ENCODE results near the gene SHROOM4.

SHROOM4 gene

GRCh38 chrX:50617183-50617582 lies 196.8 kb downstream of the SHROOM4 start:
- no peaks in the 10 kb centered on the region for H3K36me3 ChIP-seq (ENCODE audit: control insufficient read depth, insufficient read depth, low read length)
- no peak overlapping the region for H3K9ac ChIP-seq (ENCODE audit: low read depth, low read length)
- H3K4me3 ChIP-seq (ENCODE audit: low read depth, low read length): no peak overlapping the region
- no peaks in the 10 kb centered on the region for H3K27me3 ChIP-seq (ENCODE audit: control insufficient read depth, insufficient read depth, low read length)
- no peak overlapping the region for H3K27ac ChIP-seq (ENCODE audit: low read depth, low read length)
- no peaks in the 10 kb centered on the region for H3K9me3 ChIP-seq (ENCODE audit: control insufficient read depth, insufficient read depth, low read length)
- H3K4me1 ChIP-seq (ENCODE audit: control insufficient read depth, insufficient read depth, low read length): peaks cover 46% of the 10 kb centered on the region

GRCh38 chrX:50615570-50616158 lies 198.3 kb downstream of the SHROOM4 start:
- Histone ChIP-seq H3K4me1 (ENCODE audit: control insufficient read depth, insufficient read depth, low read length) (peaks cover 46% of the 10 kb centered on the region), H3K27me3 (ENCODE audit: control insufficient read depth, insufficient read depth, low read length) (no peaks in the 10 kb centered on the region), H3K9ac (ENCODE audit: low read depth, low read length) (no peak overlapping the region), H3K36me3 (ENCODE audit: control insufficient read depth, insufficient read depth, low read length) (no peaks in the 10 kb centered on the region), H3K27ac (ENCODE audit: low read depth, low read length) (peak overlapping the region; percentile 52), H3K4me3 (ENCODE audit: low read depth, low read length) (no peak overlapping the region), H3K9me3 (ENCODE audit: control insufficient read depth, insufficient read depth, low read length) (no peaks in the 10 kb centered on the region)

DNA sequence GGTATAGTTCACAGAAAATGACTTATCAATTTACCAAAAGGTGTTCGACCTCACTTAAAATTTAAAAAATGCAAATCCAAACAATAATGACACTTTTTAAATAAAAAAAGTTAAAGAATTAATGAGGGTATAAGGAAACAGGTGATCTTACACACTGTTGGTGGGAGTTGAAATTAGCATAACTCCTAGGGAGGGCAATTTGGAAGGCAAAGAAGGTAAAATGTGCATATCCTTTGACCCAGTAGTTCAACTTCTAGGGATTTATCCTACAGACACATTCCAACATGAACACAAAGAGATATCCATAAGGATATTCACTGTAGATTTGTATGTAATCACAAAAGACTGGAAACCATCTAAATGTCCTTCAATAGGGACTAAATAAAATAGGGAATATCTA lies 199.5 kb downstream of the SHROOM4 start:
- no peaks in the 10 kb centered on the region for H3K9me3 ChIP-seq (ENCODE audit: control insufficient read depth, insufficient read depth, low read length)
- no peaks in the 10 kb centered on the region for H3K36me3 ChIP-seq (ENCODE audit: control insufficient read depth, insufficient read depth, low read length)
- H3K27me3 ChIP-seq (ENCODE audit: control insufficient read depth, insufficient read depth, low read length): no peaks in the 10 kb centered on the region
- peak overlapping the region; percentile 50 for H3K27ac ChIP-seq (ENCODE audit: low read depth, low read length)
- H3K4me3 ChIP-seq (ENCODE audit: low read depth, low read length): no peak overlapping the region
- H3K4me1 ChIP-seq (ENCODE audit: control insufficient read depth, insufficient read depth, low read length): peaks cover 49% of the 10 kb centered on the region
- H3K9ac ChIP-seq (ENCODE audit: low read depth, low read length): no peak overlapping the region

DNA sequence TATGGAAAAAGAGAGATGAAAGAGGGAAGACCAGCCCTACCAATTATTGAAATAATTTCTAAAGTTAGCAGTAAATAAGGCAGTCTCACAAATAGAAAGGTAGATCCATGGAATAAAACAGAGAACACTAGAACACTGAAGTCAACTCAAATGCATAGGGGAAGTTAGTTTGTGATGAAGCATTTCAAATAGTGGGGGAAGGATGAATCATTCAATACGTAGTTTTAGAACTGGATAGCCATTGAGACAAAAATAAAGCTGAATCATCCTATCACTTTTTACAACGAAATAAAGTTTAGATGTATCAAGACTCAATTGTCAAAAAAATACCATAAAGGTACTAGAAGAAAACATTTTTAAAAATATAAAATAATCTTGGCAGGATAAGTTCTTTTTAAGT lies 200.1 kb downstream of the SHROOM4 start:
- no peaks in the 10 kb centered on the region for H3K27me3 ChIP-seq (ENCODE audit: control insufficient read depth, insufficient read depth, low read length)
- H3K9me3 ChIP-seq (ENCODE audit: control insufficient read depth, insufficient read depth, low read length): no peaks in the 10 kb centered on the region
- H3K9ac ChIP-seq (ENCODE audit: low read depth, low read length): no peak overlapping the region
- peaks cover 42% of the 10 kb centered on the region for H3K4me1 ChIP-seq (ENCODE audit: control insufficient read depth, insufficient read depth, low read length)
- H3K36me3 ChIP-seq (ENCODE audit: control insufficient read depth, insufficient read depth, low read length): no peaks in the 10 kb centered on the region
- H3K27ac ChIP-seq (ENCODE audit: low read depth, low read length): no peak overlapping the region
- no peak overlapping the region for H3K4me3 ChIP-seq (ENCODE audit: low read depth, low read length)

DNA sequence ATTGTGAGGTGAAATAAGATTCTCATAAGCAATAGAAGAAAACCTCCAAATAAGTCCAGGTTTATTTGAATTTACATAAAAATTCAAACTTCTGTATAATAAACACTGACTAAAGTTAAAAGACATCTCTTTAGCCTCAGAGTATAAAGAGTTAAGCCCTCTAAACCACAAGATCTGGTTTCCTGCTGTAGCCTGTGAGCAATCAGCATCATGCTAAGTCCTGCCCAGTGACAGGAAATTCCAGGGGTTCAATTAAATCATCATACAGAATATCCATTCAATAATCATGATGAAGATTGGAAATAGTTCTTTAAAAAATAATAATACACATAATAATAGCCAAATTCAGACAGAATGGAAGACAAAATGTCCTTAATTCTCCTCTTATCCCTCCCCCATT lies 204.2 kb downstream of the SHROOM4 start:
- no peaks in the 10 kb centered on the region for H3K27me3 ChIP-seq (ENCODE audit: control insufficient read depth, insufficient read depth, low read length)
- H3K4me1 ChIP-seq (ENCODE audit: control insufficient read depth, insufficient read depth, low read length): peaks cover 37% of the 10 kb centered on the region
- H3K36me3 ChIP-seq (ENCODE audit: control insufficient read depth, insufficient read depth, low read length): no peaks in the 10 kb centered on the region
- no peak overlapping the region for H3K27ac ChIP-seq (ENCODE audit: low read depth, low read length)
- H3K9ac ChIP-seq (ENCODE audit: low read depth, low read length): no peak overlapping the region
- no peaks in the 10 kb centered on the region for H3K9me3 ChIP-seq (ENCODE audit: control insufficient read depth, insufficient read depth, low read length)
- no peak overlapping the region for H3K4me3 ChIP-seq (ENCODE audit: low read depth, low read length)

DNA sequence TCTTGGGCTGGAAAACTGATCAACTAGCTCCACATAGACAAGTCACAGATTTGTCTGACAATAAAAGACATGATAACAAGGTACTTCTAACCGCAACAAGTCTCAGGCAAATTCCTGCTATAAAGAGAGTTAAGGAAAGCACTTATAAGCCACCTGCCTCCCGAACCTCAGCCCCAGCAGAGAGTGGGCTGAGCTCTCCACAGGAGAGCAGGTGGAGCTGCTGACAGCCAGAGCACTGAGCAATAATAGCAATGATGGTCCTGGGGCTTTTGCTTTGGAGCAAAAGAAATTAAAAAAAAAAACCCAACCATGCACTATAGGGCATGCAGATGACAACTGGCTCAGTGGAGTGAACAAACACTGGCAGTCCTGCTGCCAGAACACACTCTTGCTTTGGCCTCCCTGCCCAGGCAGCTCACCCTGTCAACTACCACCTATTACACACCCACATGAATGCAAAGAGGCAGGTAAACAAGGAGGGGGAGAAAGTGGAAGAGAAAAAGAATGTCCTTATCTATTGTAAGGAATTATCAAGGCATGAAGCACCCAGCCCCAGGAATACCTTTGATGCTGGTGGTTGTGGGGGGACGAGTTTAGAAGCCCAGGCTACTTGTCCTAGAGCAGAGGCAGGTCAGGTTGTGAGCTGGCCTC lies 207.6 kb downstream of the SHROOM4 start:
- Histone ChIP-seq H3K36me3 (ENCODE audit: control insufficient read depth, insufficient read depth, low read length) (no peaks in the 10 kb centered on the region), H3K27me3 (ENCODE audit: control insufficient read depth, insufficient read depth, low read length) (no peaks in the 10 kb centered on the region), H3K4me1 (ENCODE audit: control insufficient read depth, insufficient read depth, low read length) (peaks cover 22% of the 10 kb centered on the region), H3K9ac (ENCODE audit: low read depth, low read length) (no peak overlapping the region), H3K27ac (ENCODE audit: low read depth, low read length) (peak overlapping the region; percentile 10), H3K9me3 (ENCODE audit: control insufficient read depth, insufficient read depth, low read length) (peaks cover 4% of the 10 kb centered on the region; the same call in 1 of the 2 replicates), H3K4me3 (ENCODE audit: low read depth, low read length) (no peak overlapping the region)

DNA sequence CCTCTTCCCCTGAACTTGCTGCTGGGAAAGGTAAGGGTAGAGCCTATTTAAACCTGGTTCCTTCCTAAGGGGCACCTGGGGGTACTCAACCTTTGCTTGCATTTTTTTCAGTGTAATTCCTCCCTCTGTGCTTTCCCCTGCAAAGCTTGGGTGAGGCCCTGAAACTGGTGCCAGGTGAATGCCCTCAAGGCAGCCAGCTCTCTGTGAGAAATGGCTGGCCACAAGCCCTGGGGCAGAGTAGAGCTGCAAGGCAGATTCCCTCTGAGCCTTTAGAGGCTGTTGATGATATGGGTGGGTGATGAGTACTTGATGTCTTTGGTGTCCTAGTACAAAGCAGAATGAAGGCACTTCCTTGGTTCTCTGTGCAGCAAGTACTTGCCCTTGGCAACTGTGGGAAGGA lies 217.9 kb downstream of the SHROOM4 start:
- Histone ChIP-seq H3K9ac (ENCODE audit: low read depth, low read length) (no peak overlapping the region), H3K4me1 (ENCODE audit: control insufficient read depth, insufficient read depth, low read length) (peaks cover 20% of the 10 kb centered on the region), H3K27ac (ENCODE audit: low read depth, low read length) (no peak overlapping the region), H3K4me3 (ENCODE audit: low read depth, low read length) (no peak overlapping the region), H3K27me3 (ENCODE audit: control insufficient read depth, insufficient read depth, low read length) (no peaks in the 10 kb centered on the region), H3K36me3 (ENCODE audit: control insufficient read depth, insufficient read depth, low read length) (0 out of 2 replicates have a peak, but pooled peaks cover 4% of the 10 kb centered on the region), H3K9me3 (ENCODE audit: control insufficient read depth, insufficient read depth, low read length) (0 out of 2 replicates have a peak, but pooled peaks cover 3% of the 10 kb centered on the region)

GRCh38 chrX:50594788-50595187 lies 219.2 kb downstream of the SHROOM4 start:
- peak overlapping the region; percentile 91 for H3K27ac ChIP-seq (ENCODE audit: low read depth, low read length)
- no peaks in the 10 kb centered on the region for H3K27me3 ChIP-seq (ENCODE audit: control insufficient read depth, insufficient read depth, low read length)
- peaks cover 20% of the 10 kb centered on the region for H3K4me1 ChIP-seq (ENCODE audit: control insufficient read depth, insufficient read depth, low read length)
- H3K9me3 ChIP-seq (ENCODE audit: control insufficient read depth, insufficient read depth, low read length): 0 out of 2 replicates have a peak, but pooled peaks cover 3% of the 10 kb centered on the region
- H3K4me3 ChIP-seq (ENCODE audit: low read depth, low read length): peak overlapping the region; percentile 33
- H3K9ac ChIP-seq (ENCODE audit: low read depth, low read length): 0 out of 2 replicates have a peak overlapping the region, but pooled peaks have one; percentile 17
- 0 out of 2 replicates have a peak, but pooled peaks cover 4% of the 10 kb centered on the region for H3K36me3 ChIP-seq (ENCODE audit: control insufficient read depth, insufficient read depth, low read length)

DNA sequence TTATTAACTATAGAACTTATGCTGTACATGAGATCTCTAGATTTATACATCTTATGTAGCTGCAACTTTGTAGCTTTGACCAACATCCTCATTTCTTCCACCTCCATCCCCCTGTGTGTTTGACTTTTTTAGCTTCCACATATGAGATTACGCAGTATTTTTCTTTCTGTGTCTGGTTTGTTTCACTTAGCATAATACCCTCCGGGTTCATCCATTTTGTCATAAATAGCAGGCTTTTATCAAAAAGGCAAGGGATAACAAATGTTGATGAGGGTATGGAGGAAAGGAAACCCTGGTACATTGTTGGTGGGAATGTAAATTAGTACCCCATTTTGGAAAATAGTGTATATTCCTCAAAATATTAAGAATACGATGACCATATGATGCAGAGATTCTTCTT lies 227.0 kb downstream of the SHROOM4 start:
- no peak overlapping the region for H3K4me3 ChIP-seq (ENCODE audit: low read depth, low read length)
- no peaks in the 10 kb centered on the region for H3K36me3 ChIP-seq (ENCODE audit: control insufficient read depth, insufficient read depth, low read length)
- H3K9me3 ChIP-seq (ENCODE audit: control insufficient read depth, insufficient read depth, low read length): no peaks in the 10 kb centered on the region
- H3K9ac ChIP-seq (ENCODE audit: low read depth, low read length): no peak overlapping the region
- peaks cover 27% of the 10 kb centered on the region for H3K27me3 ChIP-seq (ENCODE audit: control insufficient read depth, insufficient read depth, low read length)
- no peak overlapping the region for H3K27ac ChIP-seq (ENCODE audit: low read depth, low read length)
- H3K4me1 ChIP-seq (ENCODE audit: control insufficient read depth, insufficient read depth, low read length): no peaks in the 10 kb centered on the region

DNA sequence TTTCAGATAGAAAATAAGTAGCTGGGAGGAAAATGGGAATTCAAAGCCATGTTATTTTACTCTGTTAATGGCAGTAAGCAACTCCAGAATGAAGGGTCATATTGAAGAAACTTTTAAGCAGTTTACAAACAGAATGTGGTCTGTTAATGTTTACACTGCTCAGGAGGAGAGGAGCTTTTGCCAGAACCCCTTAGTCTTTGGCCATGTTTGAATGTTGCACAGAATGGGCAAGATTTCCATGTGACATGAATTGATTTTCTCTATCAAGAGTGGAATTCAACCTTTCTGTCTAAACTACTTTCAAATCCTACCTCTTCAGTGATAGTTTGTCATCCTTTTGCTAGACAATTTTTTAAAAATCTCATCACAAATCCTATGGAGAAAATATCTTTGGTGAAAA lies 227.6 kb downstream of the SHROOM4 start:
- H3K27ac ChIP-seq (ENCODE audit: low read depth, low read length): no peak overlapping the region
- no peak overlapping the region for H3K9ac ChIP-seq (ENCODE audit: low read depth, low read length)
- H3K9me3 ChIP-seq (ENCODE audit: control insufficient read depth, insufficient read depth, low read length): no peaks in the 10 kb centered on the region
- no peaks in the 10 kb centered on the region for H3K36me3 ChIP-seq (ENCODE audit: control insufficient read depth, insufficient read depth, low read length)
- peaks cover 28% of the 10 kb centered on the region for H3K27me3 ChIP-seq (ENCODE audit: control insufficient read depth, insufficient read depth, low read length)
- no peaks in the 10 kb centered on the region for H3K4me1 ChIP-seq (ENCODE audit: control insufficient read depth, insufficient read depth, low read length)
- no peak overlapping the region for H3K4me3 ChIP-seq (ENCODE audit: low read depth, low read length)

- Histone ChIP-seq H3K36me3 (ENCODE audit: control insufficient read depth, insufficient read depth, low read length) (no peaks in the 10 kb centered on the region), H3K9ac (ENCODE audit: low read depth, low read length) (no peak overlapping the region), H3K4me1 (ENCODE audit: control insufficient read depth, insufficient read depth, low read length) (0 out of 2 replicates have a peak, but pooled peaks cover 3% of the 10 kb centered on the region), H3K9me3 (ENCODE audit: control insufficient read depth, insufficient read depth, low read length) (no peaks in the 10 kb centered on the region), H3K4me3 (ENCODE audit: low read depth, low read length) (no peak overlapping the region), H3K27me3 (ENCODE audit: control insufficient read depth, insufficient read depth, low read length) (peaks cover 51% of the 10 kb centered on the region), H3K27ac (ENCODE audit: low read depth, low read length) (no peak overlapping the region)
Observed at GRCh38 chrX:50581405-50581804, 232.6 kb downstream of the SHROOM4 start.

Data from HUES48 (cell line).